Suprapubic skin (tissue), 4 donors: ENCODE data around the gene TMEM179. TPM values are rescaled to one million over a fixed set of nuclear protein-coding genes. Genes with fewer than 3 reads are reported as not detected.

ENCODE experiments used
- DNase-seq, 2 donors: peaks; one replicate each; pipeline ENCODE4 v3.0.0-alpha.2; 2019; ENCODE audit warnings: low spot score in 2 of 2
- H3K27ac ChIP-seq: fragments of 200-600 bp; sonication (generic); one replicate; pipeline ENCODE4 v1.5.1; 2019
- H3K27me3 ChIP-seq: fragments of 200-600 bp; sonication (generic); one replicate; pipeline ENCODE4 v1.5.1; 2019
- H3K36me3 ChIP-seq: fragments of 200-600 bp; sonication (generic); one replicate; pipeline ENCODE4 v1.5.1; 2019
- H3K4me1 ChIP-seq: fragments of 200-600 bp; sonication (generic); one replicate; pipeline ENCODE4 v1.5.1; 2019
- H3K4me3 ChIP-seq: fragments of 200-600 bp; sonication (generic); one replicate; pipeline ENCODE4 v1.5.1; 2019; ENCODE audit warnings: mild to moderate bottlenecking
- H3K9me3 ChIP-seq: fragments of 200-600 bp; sonication (generic); one replicate; pipeline ENCODE4 v1.5.1; 2019
- EP300 ChIP-seq: sonication (generic); formaldehyde crosslinking; IDR thresholded peaks from one replicate; pipeline ENCODE4 v1.6.1; 2017; ENCODE audit warnings: antibody characterized with exemption
- POLR2A ChIP-seq, 2 donors: fragments of 450-650 bp; IDR thresholded peaks; one replicate each; pipeline ENCODE4 v1.6.1; 2017; ENCODE audit warnings: antibody characterized with exemption in 2 of 2, mild to moderate bottlenecking in 2 of 2, moderate library complexity in 2 of 2
- POLR2AphosphoS5 ChIP-seq, 3 donors: sonication (generic); formaldehyde crosslinking; IDR thresholded peaks; one replicate each; pipeline ENCODE4 v1.6.1; 2017; ENCODE audit warnings: antibody characterized with exemption in 3 of 3
- WGBS: methylation state at CpG from one replicate; pipeline ENCODE4 v1.1.5; 2018; 5-methylcytosine and 5-hydroxymethylcytosine counted together
- total RNA-seq, 4 donors: library from RNA; depleted of rRNA; stranded (reverse); fragments of >200 nt; gene quantifications; one replicate each; pipeline ENCODE4 v1.1.0, GENCODE V29; 2016
- TF ChIP-seq, protein P1 (sequence below), 2 donors: fragments of 200-600 bp in 1 of 2; fragments of 450-650 bp in 1 of 2; sonication (generic) in 1 of 2; IDR thresholded peaks; one replicate each; pipeline ENCODE4 v1.5.1; 2016 to 2019; ENCODE audit warnings: antibody characterized with exemption in 2 of 2, mild to moderate bottlenecking in 1 of 2, moderate library complexity in 1 of 2

The TMEM179 gene
- total RNA-seq, 4 donors from 2014 or later, result not detected

GRCh38 chr14:104572668-104573067, 31.9 kb downstream of the TMEM179 start:
- H3K4me1 ChIP-seq, result peaks cover under 1% of the 10 kb centered on the region
- 95% methylated on average over 7 of the region's 7 CpGs for WGBS
- no peaks in the 10 kb centered on the region for H3K36me3 ChIP-seq
- no peak overlapping the region for H3K27ac ChIP-seq
- no peak for DNase-seq
- H3K9me3 ChIP-seq, result no peaks in the 10 kb centered on the region
- H3K4me3 ChIP-seq, result no peak overlapping the region
- peaks cover 89% of the 10 kb centered on the region for H3K27me3 ChIP-seq
- no peak for TF ChIP-seq POLR2A (IDR thresholded peaks at IDR 0.05)
- TF ChIP-seq POLR2AphosphoS5 (IDR thresholded peaks at IDR 0.05), result no peak
- TF ChIP-seq, protein P1, sequence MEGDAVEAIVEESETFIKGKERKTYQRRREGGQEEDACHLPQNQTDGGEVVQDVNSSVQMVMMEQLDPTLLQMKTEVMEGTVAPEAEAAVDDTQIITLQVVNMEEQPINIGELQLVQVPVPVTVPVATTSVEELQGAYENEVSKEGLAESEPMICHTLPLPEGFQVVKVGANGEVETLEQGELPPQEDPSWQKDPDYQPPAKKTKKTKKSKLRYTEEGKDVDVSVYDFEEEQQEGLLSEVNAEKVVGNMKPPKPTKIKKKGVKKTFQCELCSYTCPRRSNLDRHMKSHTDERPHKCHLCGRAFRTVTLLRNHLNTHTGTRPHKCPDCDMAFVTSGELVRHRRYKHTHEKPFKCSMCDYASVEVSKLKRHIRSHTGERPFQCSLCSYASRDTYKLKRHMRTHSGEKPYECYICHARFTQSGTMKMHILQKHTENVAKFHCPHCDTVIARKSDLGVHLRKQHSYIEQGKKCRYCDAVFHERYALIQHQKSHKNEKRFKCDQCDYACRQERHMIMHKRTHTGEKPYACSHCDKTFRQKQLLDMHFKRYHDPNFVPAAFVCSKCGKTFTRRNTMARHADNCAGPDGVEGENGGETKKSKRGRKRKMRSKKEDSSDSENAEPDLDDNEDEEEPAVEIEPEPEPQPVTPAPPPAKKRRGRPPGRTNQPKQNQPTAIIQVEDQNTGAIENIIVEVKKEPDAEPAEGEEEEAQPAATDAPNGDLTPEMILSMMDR (IDR thresholded peaks at IDR 0.05), result no peak
- TF ChIP-seq EP300, result no peak

- no peaks in the 10 kb centered on the region for H3K4me1 ChIP-seq
- no peaks in the 10 kb centered on the region for H3K9me3 ChIP-seq
- TF ChIP-seq EP300, result no peak
- TF ChIP-seq POLR2AphosphoS5 (IDR thresholded peaks at IDR 0.05), result no peak
- no peak for TF ChIP-seq POLR2A (IDR thresholded peaks at IDR 0.05)
- TF ChIP-seq, protein P1 (IDR thresholded peaks at IDR 0.05), result no peak
- peaks cover 89% of the 10 kb centered on the region for H3K27me3 ChIP-seq
- H3K36me3 ChIP-seq, result no peaks in the 10 kb centered on the region
- DNase-seq, result no peak
- WGBS, result 82% methylated on average over 9 of the region's 11 CpGs
- no peak overlapping the region for H3K27ac ChIP-seq
- no peak overlapping the region for H3K4me3 ChIP-seq
Observed at GRCh38 chr14:104572024-104572626, 32.4 kb downstream of the TMEM179 start.

DNA sequence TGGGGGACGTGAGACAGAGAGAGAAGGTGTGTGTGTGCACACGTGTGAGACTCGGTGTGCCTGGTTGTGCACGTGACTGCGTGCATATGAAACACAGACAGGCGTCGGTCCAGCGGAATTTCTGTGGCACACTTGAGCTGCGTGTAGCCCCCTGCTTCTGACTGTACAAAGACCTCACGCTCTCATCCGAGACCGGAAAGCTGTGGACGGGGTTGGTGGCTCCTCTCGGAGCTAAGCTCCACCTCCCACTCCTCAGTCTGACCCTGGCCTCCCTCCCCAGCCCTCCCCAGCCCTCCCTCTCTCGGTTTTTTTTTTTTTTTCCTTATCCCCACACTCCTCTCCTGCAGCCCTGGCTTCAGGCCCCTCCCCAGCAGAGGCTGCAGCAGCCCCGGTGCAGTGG, 33.3 kb downstream of the TMEM179 start:
- no peak for TF ChIP-seq POLR2AphosphoS5 (IDR thresholded peaks at IDR 0.05)
- no peak for TF ChIP-seq EP300
- TF ChIP-seq POLR2A (IDR thresholded peaks at IDR 0.05), result no peak
- TF ChIP-seq, protein P1 (IDR thresholded peaks at IDR 0.05), result no peak
- no peaks in the 10 kb centered on the region for H3K4me1 ChIP-seq
- no peaks in the 10 kb centered on the region for H3K9me3 ChIP-seq
- no peak for DNase-seq
- H3K36me3 ChIP-seq, result no peaks in the 10 kb centered on the region
- no peak overlapping the region for H3K27ac ChIP-seq
- peaks cover 89% of the 10 kb centered on the region for H3K27me3 ChIP-seq
- WGBS, result 66% methylated on average over 16 of the region's 16 CpGs
- H3K4me3 ChIP-seq, result no peak overlapping the region

GRCh38 chr14:104569435-104569834, 35.1 kb downstream of the TMEM179 start:
- Histone ChIP-seq H3K4me3 (no peak overlapping the region), H3K36me3 (no peaks in the 10 kb centered on the region), H3K27me3 (peaks cover 90% of the 10 kb centered on the region), H3K27ac (no peak overlapping the region), H3K9me3 (no peaks in the 10 kb centered on the region), H3K4me1 (no peaks in the 10 kb centered on the region)
- no peak for DNase-seq
- WGBS, result 39% methylated on average over 8 of the region's 10 CpGs
- TF ChIP-seq POLR2AphosphoS5 (IDR thresholded peaks at IDR 0.05), result no peak
- TF ChIP-seq POLR2A (IDR thresholded peaks at IDR 0.05), result no peak
- TF ChIP-seq EP300, result no peak
- TF ChIP-seq, protein P1 (IDR thresholded peaks at IDR 0.05), result no peak

DNA sequence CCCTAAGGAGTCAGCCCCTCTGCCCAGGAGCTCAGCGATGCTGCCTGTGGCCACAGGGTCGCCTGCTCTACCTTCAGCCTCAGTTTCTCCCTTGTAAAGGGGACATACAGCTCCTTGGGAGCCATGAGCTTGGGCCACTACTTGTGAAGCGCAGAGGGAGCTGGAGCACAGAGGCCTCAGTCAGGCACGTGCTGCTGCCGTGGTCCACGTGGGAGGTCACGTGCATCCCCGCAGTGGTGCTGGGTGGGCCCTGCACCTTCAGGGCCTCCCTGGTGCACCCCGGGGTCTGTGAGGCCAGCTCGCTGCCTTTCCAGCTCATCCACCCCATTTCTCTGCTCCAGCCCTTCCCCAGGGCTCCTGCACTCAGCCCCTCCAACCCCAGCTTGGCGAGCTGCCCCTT, 36.0 kb downstream of the TMEM179 start:
- WGBS, result 59% methylated on average over 5 of the region's 11 CpGs
- peaks cover 86% of the 10 kb centered on the region for H3K27me3 ChIP-seq

More for the DNA sequence above, 36.0 kb downstream of the TMEM179 start:
- H3K27ac ChIP-seq, result no peak overlapping the region
- H3K36me3 ChIP-seq, result no peaks in the 10 kb centered on the region
- DNase-seq, result no peak
- no peaks in the 10 kb centered on the region for H3K9me3 ChIP-seq
- no peak overlapping the region for H3K4me3 ChIP-seq
- peaks cover 7% of the 10 kb centered on the region for H3K4me1 ChIP-seq
- TF ChIP-seq, protein P1 (IDR thresholded peaks at IDR 0.05), result no peak
- TF ChIP-seq EP300 (no peak), POLR2AphosphoS5 (IDR thresholded peaks at IDR 0.05) (no peak), POLR2A (IDR thresholded peaks at IDR 0.05) (no peak)
